Measurements from ENCODE around the gene CYP3A5.

DNA sequence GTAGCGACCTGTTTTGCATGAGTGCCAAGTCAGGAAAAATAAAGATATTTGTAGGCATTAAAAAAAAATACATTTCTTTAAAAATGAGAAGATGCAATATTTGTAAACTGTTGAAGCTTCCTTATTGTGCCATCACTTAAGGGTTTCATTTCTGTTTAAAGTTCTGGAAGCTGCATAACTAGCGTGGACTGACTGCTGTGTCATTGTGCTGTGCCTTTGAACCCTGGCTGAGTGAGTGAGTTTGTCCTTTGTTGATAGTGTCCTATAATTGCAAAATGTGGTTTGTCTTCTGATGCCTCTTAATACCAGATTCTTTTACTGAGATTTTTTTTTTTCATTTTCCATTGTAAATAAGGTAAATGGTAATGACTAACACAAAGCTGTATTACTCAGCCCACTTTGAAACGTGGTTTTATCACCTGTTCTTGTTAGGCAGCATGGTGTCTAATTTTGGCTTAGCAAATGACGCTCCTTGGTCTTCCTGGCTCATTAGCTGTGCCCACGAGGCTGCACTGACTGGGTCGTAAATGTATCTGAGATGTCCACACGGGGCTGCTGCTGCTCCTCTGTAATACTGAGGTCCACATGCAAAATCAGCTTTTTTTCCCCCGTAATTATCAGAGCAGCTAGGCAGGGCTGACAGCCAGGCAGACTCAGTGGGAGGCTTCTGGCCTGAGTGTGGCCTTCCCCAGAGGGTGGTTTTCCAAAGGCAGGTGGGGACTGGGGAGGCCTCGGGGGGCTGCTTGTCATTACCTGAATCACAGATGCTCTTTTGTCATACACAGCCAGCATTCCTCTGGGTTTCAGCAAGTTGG lies 48.3 kb downstream of the CYP3A5 start:
- TF ChIP-seq, protein P1, sequence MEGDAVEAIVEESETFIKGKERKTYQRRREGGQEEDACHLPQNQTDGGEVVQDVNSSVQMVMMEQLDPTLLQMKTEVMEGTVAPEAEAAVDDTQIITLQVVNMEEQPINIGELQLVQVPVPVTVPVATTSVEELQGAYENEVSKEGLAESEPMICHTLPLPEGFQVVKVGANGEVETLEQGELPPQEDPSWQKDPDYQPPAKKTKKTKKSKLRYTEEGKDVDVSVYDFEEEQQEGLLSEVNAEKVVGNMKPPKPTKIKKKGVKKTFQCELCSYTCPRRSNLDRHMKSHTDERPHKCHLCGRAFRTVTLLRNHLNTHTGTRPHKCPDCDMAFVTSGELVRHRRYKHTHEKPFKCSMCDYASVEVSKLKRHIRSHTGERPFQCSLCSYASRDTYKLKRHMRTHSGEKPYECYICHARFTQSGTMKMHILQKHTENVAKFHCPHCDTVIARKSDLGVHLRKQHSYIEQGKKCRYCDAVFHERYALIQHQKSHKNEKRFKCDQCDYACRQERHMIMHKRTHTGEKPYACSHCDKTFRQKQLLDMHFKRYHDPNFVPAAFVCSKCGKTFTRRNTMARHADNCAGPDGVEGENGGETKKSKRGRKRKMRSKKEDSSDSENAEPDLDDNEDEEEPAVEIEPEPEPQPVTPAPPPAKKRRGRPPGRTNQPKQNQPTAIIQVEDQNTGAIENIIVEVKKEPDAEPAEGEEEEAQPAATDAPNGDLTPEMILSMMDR (IDR thresholded peaks at IDR 0.05; ENCODE audit: low read depth, low read length): no peak
- TF ChIP-seq EZH2phosphoT487 (IDR thresholded peaks at IDR 0.05; ENCODE audit: low read depth): no peak

Measured in OCI-LY3 (cell line).